PC-9 (cell line): Measurements from ENCODE around the gene CDC37. TPM values are rescaled to one million over a fixed set of nuclear protein-coding genes. Genes with fewer than 3 reads are reported as not detected.

ENCODE experiments used
- BruUV-seq: library from RNA; stranded (reverse); fragments of 400-500 nt; replicated peaks from 2 replicates; lab custom pipeline; 2021; lab: Mats Ljungman, UMichigan
- CTCF ChIA-PET: fragments of 300-600 bp; sonication (Branson Sonifier 250); formaldehyde crosslinking; loops from one replicate; lab custom pipeline; 2022; ENCODE audit warnings: antibody characterized with exemption; lab: Charles Lee
- POLR2A ChIA-PET: fragments of 300-600 bp; sonication (Branson Sonifier 250); formaldehyde crosslinking; loops from one replicate; lab custom pipeline; 2022; ENCODE audit warnings: antibody characterized with exemption; ENCODE audit not compliant: unreplicated experiment; lab: Charles Lee
- DNase-seq, 2 experiments: peaks; one replicate each; pipeline versions ENCODE4 v3.0.0 to v3.0.0-alpha.2; 2015 to 2022; ENCODE audit warnings: mixed read lengths in 1 of 2
- H2AFZ ChIP-seq: fragments of 200-600 bp; sonication (generic); 2 replicates; pipeline ENCODE4 v1.8.1; 2017; ENCODE audit warnings: antibody characterized with exemption
- H3F3A ChIP-seq: fragments of 200-600 bp; sonication (generic); 2 replicates; pipeline ENCODE4 v1.8.1; 2017; ENCODE audit warnings: antibody characterized with exemption, mild to moderate bottlenecking, low read depth; ENCODE audit not compliant: insufficient read depth
- H3K27ac ChIP-seq: fragments of 200-600 bp; sonication (generic); 2 replicates; pipeline ENCODE4 v1.6.1; 2016; ENCODE audit warnings: mixed run types
- H3K27me3 ChIP-seq: fragments of 200-600 bp; sonication (generic); 2 replicates; pipeline ENCODE4 v1.6.1; 2016; ENCODE audit warnings: low read depth, mixed run types; ENCODE audit not compliant: insufficient read depth
- H3K36me3 ChIP-seq: fragments of 200-600 bp; sonication (generic); 2 replicates; pipeline ENCODE4 v1.6.1; 2016; ENCODE audit warnings: low read depth, mixed run types
- H3K4me1 ChIP-seq: fragments of 200-600 bp; sonication (generic); replicated peaks from 2 replicates; pipeline ENCODE4 v1.6.1; 2016; ENCODE audit warnings: mixed run types; ENCODE audit not compliant: insufficient read depth
- H3K4me2 ChIP-seq: fragments of 200-600 bp; sonication (generic); 2 replicates; pipeline ENCODE4 v1.6.1; 2017; ENCODE audit warnings: mixed run types
- H3K4me3 ChIP-seq: fragments of 200-600 bp; sonication (generic); 2 replicates; pipeline ENCODE4 v1.6.1; 2016; ENCODE audit warnings: mixed run types
- H3K79me2 ChIP-seq: fragments of 200-600 bp; sonication (generic); 2 replicates; pipeline ENCODE4 v1.6.1; 2017; ENCODE audit warnings: low read depth, mixed run types
- H3K9me2 ChIP-seq: fragments of 200-600 bp; sonication (generic); 2 replicates; pipeline ENCODE4 v1.8.1; 2017; ENCODE audit warnings: mild to moderate bottlenecking; ENCODE audit not compliant: insufficient read depth
- H3K9me3 ChIP-seq: fragments of 200-600 bp; sonication (generic); 2 replicates; pipeline ENCODE4 v1.8.1; 2016; ENCODE audit warnings: low read depth; ENCODE audit not compliant: insufficient read depth
- H4K20me1 ChIP-seq: fragments of 200-600 bp; sonication (generic); 2 replicates; pipeline ENCODE4 v1.8.1; 2017; ENCODE audit not compliant: insufficient read depth
- EZH2 ChIP-seq: fragments of 200-600 bp; sonication (generic); IDR thresholded peaks from 2 replicates; pipeline ENCODE4 v1.8.0; 2017; ENCODE audit warnings: antibody characterized with exemption, low read depth
- intact Hi-C: fragments of 100-400 bp; cut with micrococcal nuclease; formaldehyde crosslinking; loops from one replicate; pipeline ENCODE4 v1.10.0; 2022; ENCODE audit not compliant: unreplicated experiment
- total RNA-seq: library from RNA; stranded (reverse); gene quantifications from 2 replicates; pipeline ENCODE4 v1.2.3, GENCODE V29; 2021
- TF ChIP-seq, protein P1 (sequence below): fragments of 200-600 bp; sonication (generic); conservative IDR thresholded peaks from 2 replicates; pipeline ENCODE4 v1.6.1; 2017; ENCODE audit warnings: mixed run types, antibody characterized with exemption, mild to moderate bottlenecking, moderate library complexity

CDC37 gene
- total RNA-seq, 1 experiment from 2014 or later: 191 TPM

DNA sequence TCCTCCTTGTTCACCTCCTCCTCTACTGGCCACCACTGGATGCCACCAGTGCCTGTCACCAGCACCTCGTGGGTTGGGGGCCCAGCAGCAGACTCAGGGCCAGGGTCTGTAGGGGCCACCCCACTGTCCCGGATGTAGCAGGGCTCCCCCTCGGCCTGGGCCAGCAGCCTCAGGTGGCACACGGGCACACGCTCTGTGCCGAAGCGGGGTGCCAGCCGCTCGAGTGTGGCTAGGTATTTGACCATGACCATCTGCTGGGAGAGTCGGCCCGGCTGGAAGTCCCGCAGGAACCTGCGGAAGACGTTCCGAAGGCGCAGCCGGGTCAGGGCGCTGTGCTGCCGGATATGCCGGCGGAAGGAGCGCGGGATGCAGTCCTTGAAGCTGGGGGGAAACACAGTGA is 37.8 kb downstream of the CDC37 start:
- Histone ChIP-seq H2AFZ (no peak overlapping the region), H3K9me2 (no peaks in the 10 kb centered on the region), H3K36me3 (peaks cover 10% of the 10 kb centered on the region), H3K79me2 (no peaks in the 10 kb centered on the region), H3K4me3 (no peak overlapping the region), H3F3A (peaks cover 4% of the 10 kb centered on the region; the same call in 1 of the 2 replicates), H4K20me1 (no peaks in the 10 kb centered on the region), H3K27ac (no peak overlapping the region), H3K4me2 (no peak overlapping the region), H3K27me3 (no peaks in the 10 kb centered on the region), H3K9me3 (no peaks in the 10 kb centered on the region), H3K4me1 (no peaks in the 10 kb centered on the region)
- DNase-seq: no peak
- CTCF ChIA-PET: no interaction called here
- TF ChIP-seq, protein P1, sequence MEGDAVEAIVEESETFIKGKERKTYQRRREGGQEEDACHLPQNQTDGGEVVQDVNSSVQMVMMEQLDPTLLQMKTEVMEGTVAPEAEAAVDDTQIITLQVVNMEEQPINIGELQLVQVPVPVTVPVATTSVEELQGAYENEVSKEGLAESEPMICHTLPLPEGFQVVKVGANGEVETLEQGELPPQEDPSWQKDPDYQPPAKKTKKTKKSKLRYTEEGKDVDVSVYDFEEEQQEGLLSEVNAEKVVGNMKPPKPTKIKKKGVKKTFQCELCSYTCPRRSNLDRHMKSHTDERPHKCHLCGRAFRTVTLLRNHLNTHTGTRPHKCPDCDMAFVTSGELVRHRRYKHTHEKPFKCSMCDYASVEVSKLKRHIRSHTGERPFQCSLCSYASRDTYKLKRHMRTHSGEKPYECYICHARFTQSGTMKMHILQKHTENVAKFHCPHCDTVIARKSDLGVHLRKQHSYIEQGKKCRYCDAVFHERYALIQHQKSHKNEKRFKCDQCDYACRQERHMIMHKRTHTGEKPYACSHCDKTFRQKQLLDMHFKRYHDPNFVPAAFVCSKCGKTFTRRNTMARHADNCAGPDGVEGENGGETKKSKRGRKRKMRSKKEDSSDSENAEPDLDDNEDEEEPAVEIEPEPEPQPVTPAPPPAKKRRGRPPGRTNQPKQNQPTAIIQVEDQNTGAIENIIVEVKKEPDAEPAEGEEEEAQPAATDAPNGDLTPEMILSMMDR: no peak
- POLR2A ChIA-PET: no interaction called here
- intact Hi-C loops: no loop called here
- no TSS peak for BruUV-seq

DNA sequence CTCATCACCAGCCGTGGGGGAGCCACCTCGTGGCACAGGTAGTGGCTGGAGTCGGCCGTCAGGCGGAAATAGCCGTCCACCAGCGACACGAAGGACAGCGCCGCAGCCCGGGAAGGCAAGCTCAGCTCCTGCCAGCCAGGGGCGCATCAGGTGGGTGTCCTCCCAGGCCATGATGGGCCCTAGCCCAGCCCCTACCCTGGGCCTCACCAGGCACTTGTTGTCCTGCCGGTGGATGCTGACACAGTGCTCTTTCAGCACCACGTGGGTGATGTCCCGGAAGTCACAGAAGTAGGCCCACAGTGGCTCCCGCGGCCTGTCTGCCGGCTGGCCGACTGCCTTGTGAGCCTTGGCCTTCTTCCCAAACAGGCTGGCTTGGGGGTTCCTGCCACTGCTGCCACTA is 38.7 kb downstream of the CDC37 start:
- Histone ChIP-seq H3K36me3 (peaks cover 10% of the 10 kb centered on the region), H3F3A (peaks cover 4% of the 10 kb centered on the region; the same call in 1 of the 2 replicates), H3K9me2 (no peaks in the 10 kb centered on the region), H3K27me3 (no peaks in the 10 kb centered on the region), H4K20me1 (no peaks in the 10 kb centered on the region), H3K4me1 (no peaks in the 10 kb centered on the region), H2AFZ (no peak overlapping the region), H3K4me2 (no peak overlapping the region), H3K9me3 (no peaks in the 10 kb centered on the region), H3K27ac (no peak overlapping the region), H3K4me3 (no peak overlapping the region), H3K79me2 (no peaks in the 10 kb centered on the region)
- ChIA-PET POLR2A (no interaction called here), CTCF (no interaction called here)
- intact Hi-C loops: no loop called here
- BruUV-seq: no TSS peak
- TF ChIP-seq, protein P1: no peak
- TF ChIP-seq EZH2: no peak
- DNase-seq: no peak

DNA sequence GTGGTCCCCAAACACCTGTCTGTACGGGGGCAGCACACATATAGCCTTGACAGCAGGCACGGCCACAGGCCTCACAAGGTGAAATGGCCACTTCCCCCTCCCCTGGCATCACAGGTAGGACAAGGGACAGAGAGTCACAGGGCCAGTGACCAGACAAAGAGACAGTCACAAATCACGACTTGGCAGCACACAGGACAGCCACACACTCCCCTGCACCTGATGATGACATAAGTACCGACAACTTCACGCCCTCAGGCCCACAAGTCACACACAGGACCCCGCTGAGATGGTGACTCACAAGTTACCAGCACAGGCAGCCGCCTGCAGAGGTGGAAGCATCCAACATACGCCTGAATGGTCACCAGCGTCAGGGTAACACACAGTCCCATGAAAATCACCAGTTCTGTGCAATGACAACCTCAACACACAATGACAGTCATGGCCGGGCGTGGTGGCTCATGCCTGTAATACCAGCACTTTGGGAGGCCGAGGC is 39.5 kb downstream of the CDC37 start:
- peaks cover 4% of the 10 kb centered on the region; the same call in 1 of the 2 replicates for H3F3A ChIP-seq
- H3K4me3 ChIP-seq: no peak overlapping the region
- no TSS peak for BruUV-seq
- no peak overlapping the region for H2AFZ ChIP-seq
- POLR2A ChIA-PET: no interaction called here
- no peak overlapping the region for H3K4me2 ChIP-seq
- H3K4me1 ChIP-seq: no peaks in the 10 kb centered on the region
- H3K9me2 ChIP-seq: no peaks in the 10 kb centered on the region
- no peaks in the 10 kb centered on the region for H3K79me2 ChIP-seq
- peak; percentile 24 to 66 for DNase-seq
- TF ChIP-seq, protein P1: no peak
- TF ChIP-seq EZH2: no peak
- CTCF ChIA-PET: no interaction called here
- no peaks in the 10 kb centered on the region for H4K20me1 ChIP-seq
- H3K36me3 ChIP-seq: peaks cover 10% of the 10 kb centered on the region
- H3K27ac ChIP-seq: no peak overlapping the region
- no peaks in the 10 kb centered on the region for H3K9me3 ChIP-seq
- intact Hi-C loops: no loop called here
- H3K27me3 ChIP-seq: no peaks in the 10 kb centered on the region
